Neural progenitor cell (in vitro differentiated cells): ENCODE data around the gene CFAP57.

Source experiments
- EZH2 ChIP-seq: fragments of 200-600 bp; sonication (generic); IDR thresholded peaks from 2 replicates; pipeline ENCODE4 v1.6.1; 2017; ENCODE audit warnings: antibody characterized with exemption, mild to moderate bottlenecking, moderate library complexity
- TF ChIP-seq, protein P1 (sequence below): fragments of 200-600 bp; sonication (generic); IDR thresholded peaks from 2 replicates; pipeline ENCODE4 v1.5.1; 2017; ENCODE audit warnings: antibody characterized with exemption, mild to moderate bottlenecking

DNA sequence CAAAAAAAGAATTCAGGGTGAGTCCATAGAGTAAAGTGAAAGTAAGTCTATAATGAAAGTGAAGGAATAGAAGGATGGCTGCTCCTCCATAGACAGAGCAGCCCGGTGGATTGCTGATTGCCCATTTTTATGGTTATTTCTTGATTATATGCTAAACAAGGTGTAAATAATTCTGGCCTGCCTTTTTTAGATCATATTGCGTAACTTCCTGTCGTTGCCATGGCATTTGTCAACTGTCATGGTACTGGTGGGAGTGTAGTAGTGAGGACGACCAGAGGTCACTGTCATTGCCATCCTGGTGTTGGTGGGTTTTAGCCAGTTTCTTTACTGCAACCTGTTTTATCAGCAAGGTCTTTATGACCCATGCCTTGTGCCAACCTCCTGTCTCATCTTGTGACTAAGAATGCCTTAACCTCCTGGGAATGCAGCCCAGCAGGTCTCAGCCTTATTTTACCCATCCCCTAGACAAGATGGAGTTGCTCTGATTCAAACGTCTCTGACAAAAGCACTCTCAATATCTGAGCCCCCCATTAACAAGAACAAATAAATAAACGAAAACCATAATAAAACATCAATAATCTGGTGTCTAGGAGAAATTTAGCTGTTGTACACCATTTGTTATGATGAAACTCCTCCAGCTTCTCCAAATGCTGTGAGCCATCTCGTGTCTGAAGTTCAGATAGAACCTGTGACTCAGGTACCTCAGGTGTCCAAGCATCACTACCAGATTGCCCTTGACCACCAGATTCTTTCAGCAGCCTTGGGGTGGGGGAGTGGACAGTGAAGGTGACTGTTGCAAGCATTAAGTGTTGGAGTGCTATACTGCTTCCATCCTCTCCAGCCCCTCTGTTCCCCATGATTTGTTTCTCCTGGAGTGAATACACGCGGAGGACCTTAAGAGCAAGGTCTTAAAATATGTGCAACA lies 36.0 kb upstream of the CFAP57 start:
- no peak for TF ChIP-seq EZH2
- TF ChIP-seq, protein P1, sequence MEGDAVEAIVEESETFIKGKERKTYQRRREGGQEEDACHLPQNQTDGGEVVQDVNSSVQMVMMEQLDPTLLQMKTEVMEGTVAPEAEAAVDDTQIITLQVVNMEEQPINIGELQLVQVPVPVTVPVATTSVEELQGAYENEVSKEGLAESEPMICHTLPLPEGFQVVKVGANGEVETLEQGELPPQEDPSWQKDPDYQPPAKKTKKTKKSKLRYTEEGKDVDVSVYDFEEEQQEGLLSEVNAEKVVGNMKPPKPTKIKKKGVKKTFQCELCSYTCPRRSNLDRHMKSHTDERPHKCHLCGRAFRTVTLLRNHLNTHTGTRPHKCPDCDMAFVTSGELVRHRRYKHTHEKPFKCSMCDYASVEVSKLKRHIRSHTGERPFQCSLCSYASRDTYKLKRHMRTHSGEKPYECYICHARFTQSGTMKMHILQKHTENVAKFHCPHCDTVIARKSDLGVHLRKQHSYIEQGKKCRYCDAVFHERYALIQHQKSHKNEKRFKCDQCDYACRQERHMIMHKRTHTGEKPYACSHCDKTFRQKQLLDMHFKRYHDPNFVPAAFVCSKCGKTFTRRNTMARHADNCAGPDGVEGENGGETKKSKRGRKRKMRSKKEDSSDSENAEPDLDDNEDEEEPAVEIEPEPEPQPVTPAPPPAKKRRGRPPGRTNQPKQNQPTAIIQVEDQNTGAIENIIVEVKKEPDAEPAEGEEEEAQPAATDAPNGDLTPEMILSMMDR = no peak
